Measurements from ENCODE around the gene COQ8B. TPM values are rescaled to one million over a fixed set of nuclear protein-coding genes. Genes with fewer than 3 reads are reported as not detected.

Gene COQ8B
- total RNA-seq, 1 donor from 2014 or later, result 20.9 TPM

- TF ChIP-seq CTCF (conservative IDR thresholded peaks at IDR 0.05; ENCODE audit: low read depth, low read length), result no peak
- no peak for DNase-seq (ENCODE audit: low read depth)
- no peak overlapping the region for H3K4me3 ChIP-seq (ENCODE audit: low read depth, low read length)
Observed at GRCh38 chr19:40667602-40668001, 49.1 kb downstream of the COQ8B start.

GRCh38 chr19:40666803-40667438, 49.8 kb downstream of the COQ8B start:
- no peak overlapping the region for H3K4me3 ChIP-seq (ENCODE audit: low read depth, low read length)
- TF ChIP-seq CTCF (conservative IDR thresholded peaks at IDR 0.05; ENCODE audit: low read depth, low read length), result no peak
- no peak for DNase-seq (ENCODE audit: low read depth)

- no peak for TF ChIP-seq CTCF (conservative IDR thresholded peaks at IDR 0.05; ENCODE audit: low read depth, low read length)
- H3K4me3 ChIP-seq (ENCODE audit: low read depth, low read length), result peak overlapping the region; percentile 72
- no peak for DNase-seq (ENCODE audit: low read depth)
Observed at GRCh38 chr19:40663695-40664692, 52.7 kb downstream of the COQ8B start.

- peak overlapping the region; percentile 72 for H3K4me3 ChIP-seq (ENCODE audit: low read depth, low read length)
- peak; percentile 82 for TF ChIP-seq CTCF (conservative IDR thresholded peaks at IDR 0.05; ENCODE audit: low read depth, low read length)
- peak; percentile 9 for DNase-seq (ENCODE audit: low read depth)
Observed at GRCh38 chr19:40662925-40663694, 53.6 kb downstream of the COQ8B start.

GRCh38 chr19:40661616-40662015, 55.1 kb downstream of the COQ8B start:
- DNase-seq (ENCODE audit: low read depth), result no peak
- no peak overlapping the region for H3K4me3 ChIP-seq (ENCODE audit: low read depth, low read length)
- no peak for TF ChIP-seq CTCF (conservative IDR thresholded peaks at IDR 0.05; ENCODE audit: low read depth, low read length)

- DNase-seq (ENCODE audit: low read depth), result no peak
- no peak for TF ChIP-seq CTCF (conservative IDR thresholded peaks at IDR 0.05; ENCODE audit: low read depth, low read length)
- no peak overlapping the region for H3K4me3 ChIP-seq (ENCODE audit: low read depth, low read length)
Observed at GRCh38 chr19:40659566-40659965, 57.1 kb downstream of the COQ8B start.
